Bronchial epithelial cell (primary cell): ENCODE data around the gene HOXB3. TPM values are rescaled to one million over a fixed set of nuclear protein-coding genes. Genes with fewer than 3 reads are reported as not detected.

ENCODE experiments used
- DNase-seq: peaks from one replicate; pipeline ENCODE4 v3.0.0-alpha.2; 2010; ENCODE audit warnings: low read depth
- FAIRE-seq: peaks from 2 replicates; lab custom pipeline; 2011; peaks lifted over from hg19 to GRCh38; lab: Jason Lieb, UNC
- H3K27me3 ChIP-seq: 2 replicates; pipeline ENCODE4 v1.5.1; 2011; ENCODE audit warnings: low read length; ENCODE audit not compliant: control insufficient read depth, insufficient read depth
- H3K36me3 ChIP-seq: 2 replicates; pipeline ENCODE4 v1.5.1; 2011; ENCODE audit warnings: low read length; ENCODE audit not compliant: control insufficient read depth, insufficient read depth
- H3K4me3 ChIP-seq: 2 replicates; pipeline ENCODE4 v1.5.1; 2011; ENCODE audit warnings: mild to moderate bottlenecking, low read depth, low read length, control low read depth
- total RNA-seq: library from RNA; depleted of rRNA; stranded (reverse); fragments of >200 nt; gene quantifications from 2 replicates; pipeline ENCODE4 v1.2.1, GENCODE V29; 2014
- TF ChIP-seq, protein P1 (sequence below): IDR thresholded peaks from 2 replicates; pipeline ENCODE4 v1.5.1; 2011; ENCODE audit warnings: mild to moderate bottlenecking, moderate library complexity, low read length, control low read depth, inconsistent platforms; ENCODE audit not compliant: insufficient read depth, severe bottlenecking

HOXB3 gene
- total RNA-seq, 1 donor from 2014 or later, result not detected

DNA sequence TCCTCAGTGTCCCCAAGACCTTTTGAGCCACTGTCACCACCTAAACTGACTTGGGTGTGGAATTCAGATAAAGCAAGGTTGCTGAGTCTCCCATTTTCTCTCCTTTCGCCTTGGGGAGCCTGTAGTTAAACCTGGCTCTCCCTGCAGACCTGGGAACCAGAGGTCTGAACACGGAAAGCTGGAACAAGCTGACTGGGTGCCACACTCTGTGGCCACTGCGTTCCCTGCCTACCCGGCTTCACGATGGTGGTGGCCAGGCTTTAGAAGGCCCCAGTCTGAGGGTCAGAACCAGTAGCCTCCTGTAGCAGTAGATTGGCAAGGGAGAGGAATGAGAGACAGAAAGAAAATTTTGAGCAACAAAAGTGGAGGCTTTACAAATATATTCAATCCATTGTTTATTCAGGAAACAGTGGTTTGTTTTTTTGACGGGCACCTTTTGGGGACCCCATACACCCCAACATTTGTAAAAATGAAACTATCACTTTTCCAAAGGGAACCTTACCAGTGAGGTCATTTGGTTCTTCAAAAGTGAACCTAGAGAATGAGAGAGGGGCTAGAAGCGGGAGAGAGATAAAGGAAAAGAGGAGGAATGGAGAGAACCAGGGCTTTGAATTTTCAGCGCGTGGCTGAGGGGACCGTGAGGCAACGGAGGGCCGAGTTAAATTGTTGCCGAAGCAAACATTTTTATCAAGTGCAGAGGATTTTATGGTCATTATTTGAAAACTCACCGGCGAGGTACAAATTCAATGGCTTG is 26.9 kb upstream of the HOXB3 start:
- no peaks in the 10 kb centered on the region for H3K36me3 ChIP-seq
- peaks cover 83% of the 10 kb centered on the region for H3K27me3 ChIP-seq
- FAIRE-seq (no peak), DNase-seq (no peak)
- H3K4me3 ChIP-seq, result no peak overlapping the region
- TF ChIP-seq, protein P1, sequence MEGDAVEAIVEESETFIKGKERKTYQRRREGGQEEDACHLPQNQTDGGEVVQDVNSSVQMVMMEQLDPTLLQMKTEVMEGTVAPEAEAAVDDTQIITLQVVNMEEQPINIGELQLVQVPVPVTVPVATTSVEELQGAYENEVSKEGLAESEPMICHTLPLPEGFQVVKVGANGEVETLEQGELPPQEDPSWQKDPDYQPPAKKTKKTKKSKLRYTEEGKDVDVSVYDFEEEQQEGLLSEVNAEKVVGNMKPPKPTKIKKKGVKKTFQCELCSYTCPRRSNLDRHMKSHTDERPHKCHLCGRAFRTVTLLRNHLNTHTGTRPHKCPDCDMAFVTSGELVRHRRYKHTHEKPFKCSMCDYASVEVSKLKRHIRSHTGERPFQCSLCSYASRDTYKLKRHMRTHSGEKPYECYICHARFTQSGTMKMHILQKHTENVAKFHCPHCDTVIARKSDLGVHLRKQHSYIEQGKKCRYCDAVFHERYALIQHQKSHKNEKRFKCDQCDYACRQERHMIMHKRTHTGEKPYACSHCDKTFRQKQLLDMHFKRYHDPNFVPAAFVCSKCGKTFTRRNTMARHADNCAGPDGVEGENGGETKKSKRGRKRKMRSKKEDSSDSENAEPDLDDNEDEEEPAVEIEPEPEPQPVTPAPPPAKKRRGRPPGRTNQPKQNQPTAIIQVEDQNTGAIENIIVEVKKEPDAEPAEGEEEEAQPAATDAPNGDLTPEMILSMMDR, result no peak

DNA sequence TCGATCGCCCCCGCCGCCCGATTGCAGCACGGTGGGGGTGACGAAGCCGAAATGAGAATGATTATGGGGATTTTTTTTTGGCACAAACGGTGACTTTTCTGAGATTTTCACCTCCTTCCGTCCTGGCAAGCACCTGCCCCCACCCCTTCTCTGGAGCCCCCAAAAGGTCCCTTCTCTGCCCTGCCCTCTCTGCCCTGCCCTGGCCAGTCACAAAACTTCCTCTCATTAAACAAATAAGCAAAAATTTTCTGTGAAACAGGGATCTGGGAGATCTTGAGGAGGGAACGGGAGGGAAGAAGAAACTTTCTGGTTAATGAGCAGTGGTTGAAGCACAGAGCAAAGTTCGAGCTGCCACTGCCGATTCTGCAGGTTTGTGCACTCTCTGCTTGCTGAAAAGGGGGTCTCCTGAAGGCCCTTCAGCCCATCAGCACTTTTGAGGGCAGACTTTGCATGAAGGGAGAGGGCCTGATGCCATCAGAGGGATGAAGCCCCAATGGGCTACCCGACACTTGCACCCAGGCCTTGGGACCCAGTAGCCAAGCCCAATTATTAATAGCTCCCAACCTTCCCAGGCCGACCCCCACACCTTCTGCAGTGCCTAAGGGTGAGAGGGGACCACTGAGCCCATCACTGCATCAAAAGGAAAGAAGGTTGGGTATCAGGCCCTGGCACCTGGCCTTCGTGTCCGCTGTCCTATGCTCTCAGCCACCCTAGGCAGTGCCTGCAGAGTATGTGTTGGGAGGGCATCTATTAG is 26.1 kb upstream of the HOXB3 start:
- FAIRE-seq, result no peak
- no peak overlapping the region for H3K4me3 ChIP-seq
- H3K36me3 ChIP-seq, result no peaks in the 10 kb centered on the region
- TF ChIP-seq, protein P1, result no peak
- no peak for DNase-seq
- peaks cover 82% of the 10 kb centered on the region for H3K27me3 ChIP-seq

DNA sequence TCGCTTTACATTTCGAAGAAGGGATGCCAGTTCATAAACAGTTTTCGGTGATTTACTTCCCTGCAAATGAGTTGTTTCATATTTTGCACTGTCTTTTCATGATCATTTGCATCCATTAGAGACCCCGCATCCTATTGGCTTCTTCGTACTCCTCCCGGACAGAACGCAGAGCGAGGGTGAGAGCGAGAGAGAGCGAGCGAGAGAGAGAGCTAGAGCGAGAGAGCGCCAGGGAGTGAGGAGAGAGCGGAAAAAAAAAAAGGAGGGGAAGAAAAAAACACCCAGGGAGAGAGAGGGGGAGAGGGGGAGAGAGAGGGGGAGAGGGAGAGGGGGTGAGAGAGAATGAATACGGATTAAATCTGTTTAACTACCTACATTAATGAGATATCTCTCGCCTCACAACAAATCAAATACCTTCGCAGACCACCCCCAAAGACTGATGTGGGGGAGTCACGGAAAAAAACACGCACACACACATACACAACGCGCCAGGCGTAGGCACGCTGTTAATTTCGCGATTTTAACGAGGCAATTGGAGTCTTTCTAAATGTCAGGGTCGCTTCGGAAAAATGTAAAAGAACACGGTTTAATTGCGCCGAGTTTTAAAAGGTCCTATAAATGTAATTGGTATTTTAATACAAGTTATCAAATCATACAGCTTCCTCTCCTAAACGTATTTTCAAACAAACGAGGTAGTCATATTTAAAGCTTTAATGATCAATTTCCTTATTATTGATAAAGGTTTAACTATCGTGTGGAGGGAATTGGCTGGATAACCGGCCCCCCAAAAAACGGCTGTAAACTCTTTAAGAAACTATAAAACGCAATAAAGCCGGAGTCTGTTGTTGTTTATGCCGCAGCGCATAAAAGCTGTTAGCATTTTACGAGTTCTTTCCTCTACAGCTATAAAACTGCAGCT is 25.3 kb upstream of the HOXB3 start, which contains the start of gene HOXB8:
Gene HOXB8 (minus strand): TSS at position 246 of the 916 bp plus-strand sequence. CDS start 588 bp downstream, outside the sequence.
- FAIRE-seq (no peak), DNase-seq (no peak)
- H3K4me3 ChIP-seq, result no peak within 1 kb of the TSS
- peaks cover 83% of the 10 kb centered on the region for H3K27me3 ChIP-seq
- TF ChIP-seq, protein P1, result no peak
- H3K36me3 ChIP-seq, result no peaks in the 10 kb centered on the region

DNA sequence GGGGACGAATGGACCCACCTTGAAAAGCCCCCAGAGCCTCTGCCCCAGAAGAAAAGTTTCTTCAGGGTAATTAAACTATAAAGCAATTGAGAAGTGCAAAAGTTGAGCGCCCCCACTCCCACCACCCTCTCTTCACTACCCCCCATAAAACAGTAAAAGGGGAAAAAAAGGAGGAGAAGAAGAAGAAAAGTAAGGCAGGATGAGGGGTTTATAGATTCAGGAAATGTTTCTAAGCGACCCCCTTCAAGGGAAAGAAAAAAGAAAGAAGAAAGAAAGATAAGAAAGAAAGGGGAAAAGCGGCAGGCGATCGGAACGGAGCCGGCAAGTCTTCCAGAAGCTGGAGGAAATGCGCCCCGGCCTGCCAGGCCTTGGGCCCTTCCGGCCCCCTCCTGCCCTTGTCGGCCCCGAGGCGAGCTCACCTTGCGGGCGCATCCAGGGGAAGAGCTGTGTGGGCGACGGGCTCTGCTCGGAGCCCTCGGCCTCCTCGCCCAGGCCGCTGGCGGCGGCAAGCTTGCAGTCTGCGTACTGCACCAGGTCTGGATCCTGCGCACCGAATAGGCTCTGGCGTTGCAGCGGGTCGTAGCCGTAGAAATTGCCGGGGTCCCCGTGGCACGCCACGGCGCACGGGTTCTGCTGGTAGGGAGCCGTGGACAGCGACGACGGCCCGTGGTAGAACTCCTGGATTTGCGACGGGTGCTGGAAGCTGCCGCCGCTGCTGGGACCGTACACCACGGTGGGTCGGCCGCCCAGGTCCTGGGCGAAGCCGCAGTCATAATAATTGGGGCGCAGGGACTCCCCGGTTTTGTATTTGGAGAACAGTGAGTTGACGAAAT is 24.0 kb upstream of the HOXB3 start:
- DNase-seq (no peak), FAIRE-seq (no peak)
- Histone ChIP-seq H3K27me3 (peaks cover 82% of the 10 kb centered on the region), H3K4me3 (no peak overlapping the region), H3K36me3 (no peaks in the 10 kb centered on the region)
- TF ChIP-seq, protein P1, result no peak
